Astrocyte of the cerebellum (primary cell): ENCODE data around the gene PPP1R9B.

Source experiments
- DNase-seq: peaks from one replicate; pipeline ENCODE4 v3.0.0-alpha.2; 2011; ENCODE audit warnings: low read depth
- H3K4me3 ChIP-seq: 2 replicates; pipeline ENCODE4 v1.5.1; 2011; ENCODE audit warnings: mild to moderate bottlenecking, low read depth, low read length, moderate library complexity
- CTCF ChIP-seq: IDR thresholded peaks from 2 replicates; pipeline ENCODE4 v1.5.1; 2012; ENCODE audit warnings: low read length, low read depth, moderate library complexity, mild to moderate bottlenecking; ENCODE audit errors: missing control alignments
- in situ Hi-C: cut with HindIII; loops from 2 replicates; pipeline ENCODE4 v1.10.0; 2017; ENCODE audit warnings: low sequenced_read_pairs

Gene PPP1R9B

GRCh38 chr17:50167371-50167770 is 16.9 kb upstream of the PPP1R9B start:
- no peak for DNase-seq
- in situ Hi-C loops = no loop called here
- no peak for TF ChIP-seq CTCF
- H3K4me3 ChIP-seq = no peak overlapping the region

- DNase-seq = no peak
- TF ChIP-seq CTCF = no peak
- in situ Hi-C loops = no loop called here
- H3K4me3 ChIP-seq = no peak overlapping the region
Observed at GRCh38 chr17:50166518-50167181, 16.2 kb upstream of the PPP1R9B start.

GRCh38 chr17:50165867-50166517 is 15.5 kb upstream of the PPP1R9B start, which contains the start of gene SGCA:
Gene SGCA (plus strand): TSS chr17:50166005. CDS start chr17:50166041, 36 bp downstream.
- TF ChIP-seq CTCF = no peak
- no peak for DNase-seq
- H3K4me3 ChIP-seq = no peak within 1 kb of the TSS
- in situ Hi-C loops = no loop called here

GRCh38 chr17:50165466-50165865 is 15.0 kb upstream of the PPP1R9B start:
- TF ChIP-seq CTCF = no peak
- in situ Hi-C loops = no loop called here
- DNase-seq = no peak
- no peak overlapping the region for H3K4me3 ChIP-seq

- no peak for TF ChIP-seq CTCF
- no peak overlapping the region for H3K4me3 ChIP-seq
- no peak for DNase-seq
- in situ Hi-C loops = no loop called here
Observed at GRCh38 chr17:50165066-50165465, 14.6 kb upstream of the PPP1R9B start.

GRCh38 chr17:50164697-50164988 is 14.2 kb upstream of the PPP1R9B start:
- in situ Hi-C loops = no loop called here
- H3K4me3 ChIP-seq = no peak overlapping the region
- DNase-seq = no peak
- no peak for TF ChIP-seq CTCF
